HG02798 (cell line): ENCODE results near the gene CENPP.
A peak's percentile ranks its signal among the peaks of the same experiment; 100 is the strongest.

ENCODE experiments used
- ATAC-seq: cut with Tn5 transposase; IDR thresholded peaks from one replicate; pipeline ENCODE4 v1.9.1; 2021; ENCODE audit warnings: mild to moderate bottlenecking; ENCODE audit not compliant: unreplicated experiment, poor library complexity

Gene CENPP

DNA sequence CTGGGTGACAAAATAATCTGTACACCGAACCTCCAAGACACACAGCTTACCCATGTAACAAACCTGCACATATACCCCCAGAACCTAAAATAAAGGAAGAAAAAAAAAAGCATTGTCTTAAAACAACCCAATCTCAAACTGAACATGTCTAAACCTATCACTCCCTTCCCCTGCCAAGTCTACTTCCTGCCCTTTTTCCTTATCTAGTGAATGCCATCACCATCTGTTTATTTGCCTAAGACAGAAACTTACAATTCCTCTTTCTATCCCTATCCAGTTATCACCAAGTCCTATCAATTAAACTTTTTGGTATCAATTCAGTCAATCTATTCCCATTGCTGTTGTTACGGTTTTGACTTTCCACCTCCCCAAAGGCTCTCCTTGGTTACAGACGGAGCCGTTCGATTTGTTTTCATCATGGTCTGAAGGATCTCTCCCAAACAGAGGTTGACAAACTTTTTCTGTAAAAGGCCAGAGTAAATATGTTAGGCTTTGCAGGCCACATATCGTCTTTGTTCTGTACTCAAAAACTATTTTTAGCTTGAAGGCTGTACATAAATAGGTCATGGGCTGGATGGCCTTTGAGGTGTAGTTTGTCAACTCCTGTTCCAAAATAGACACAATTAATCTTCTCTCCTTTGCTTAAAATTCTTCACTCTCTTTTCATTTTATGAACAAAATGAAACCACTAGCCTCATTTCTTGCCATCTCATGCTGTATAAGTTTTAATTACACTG, 12.7 kb upstream of the CENPP start:
- no peak for ATAC-seq

GRCh38 chr9:92313624-92314012, 12.1 kb upstream of the CENPP start:
- ATAC-seq = no peak

GRCh38 chr9:92315456-92315855, 10.3 kb upstream of the CENPP start:
- ATAC-seq = no peak

- no peak for ATAC-seq
Observed at GRCh38 chr9:92324431-92324830, 1.3 kb upstream of the CENPP start.

DNA sequence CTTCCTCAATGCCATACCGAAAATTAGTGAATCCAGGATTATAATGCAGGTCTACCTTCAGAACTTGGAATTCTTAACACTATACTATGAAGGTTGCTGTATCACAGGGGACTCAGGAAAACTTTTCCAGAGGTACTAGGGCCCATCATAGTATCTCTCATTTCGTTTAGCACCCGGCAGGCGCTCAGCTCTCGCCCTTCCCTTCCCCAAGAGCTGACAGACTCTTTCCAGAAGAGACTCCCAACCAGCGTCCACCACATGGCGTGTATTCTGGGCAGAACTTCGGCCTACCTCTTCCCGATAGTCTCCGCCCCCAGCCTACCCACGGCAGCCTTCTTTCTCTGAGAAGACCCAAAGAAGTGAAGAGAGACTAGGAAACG, 874 bp upstream of the CENPP start:
- peak; percentile 18 for ATAC-seq

GRCh38 chr9:92325991-92326500, 293 bp downstream of the CENPP start:
- no peak for ATAC-seq

GRCh38 chr9:92327283-92327850, 1.6 kb downstream of the CENPP start:
- ATAC-seq = no peak

- ATAC-seq = no peak
Observed at GRCh38 chr9:92328225-92328624, 2.5 kb downstream of the CENPP start.

DNA sequence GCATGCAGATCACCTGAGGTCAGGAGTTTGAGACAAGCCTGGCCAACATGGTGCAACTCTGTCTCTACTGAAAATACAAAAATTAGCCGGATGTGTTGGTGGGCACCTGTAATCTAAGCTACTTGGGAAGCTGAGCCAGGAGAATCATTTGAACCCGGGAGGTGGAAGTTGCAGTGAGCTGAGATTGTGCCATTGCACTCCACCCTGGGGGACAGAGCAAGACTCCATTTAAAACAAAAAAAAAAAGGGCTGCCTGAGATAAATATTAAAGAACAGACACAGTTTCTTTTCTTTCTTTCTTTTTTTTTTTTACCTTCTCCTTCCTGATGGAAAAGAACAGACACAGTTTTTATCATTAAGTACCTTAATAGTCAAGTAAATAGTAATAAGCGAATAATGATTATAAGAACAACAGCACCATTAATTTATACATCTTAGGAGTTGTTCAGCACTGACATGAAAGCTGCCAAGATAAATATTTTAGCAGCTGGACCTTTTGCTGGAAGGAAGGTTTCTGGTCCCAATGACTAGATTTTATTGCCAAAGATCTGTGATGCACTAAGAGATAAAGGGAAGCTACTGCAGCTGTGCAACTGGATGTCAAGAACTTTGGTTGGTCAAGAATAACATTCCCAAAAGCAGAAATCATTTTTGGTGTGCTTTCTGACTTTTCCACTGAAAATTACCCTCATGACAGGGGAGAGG, 7.0 kb downstream of the CENPP start:
- no peak for ATAC-seq

DNA sequence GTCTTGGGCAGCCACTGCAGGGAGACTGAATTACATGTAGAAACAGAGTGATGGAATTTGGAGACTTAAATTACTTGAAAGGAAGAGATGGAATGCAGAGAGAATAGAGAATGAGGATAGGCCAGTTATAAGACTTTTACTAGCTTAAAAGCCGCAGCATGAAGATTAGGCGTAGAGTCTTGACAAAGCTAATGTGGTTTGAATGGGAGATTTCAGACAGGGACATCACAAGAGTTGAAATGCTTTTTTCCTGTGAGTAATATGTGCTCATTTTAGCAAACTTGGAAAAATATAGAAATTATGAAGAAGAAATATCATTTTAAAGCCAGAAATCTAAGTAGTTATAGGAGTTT, 7.5 kb downstream of the CENPP start:
- ATAC-seq = no peak

DNA sequence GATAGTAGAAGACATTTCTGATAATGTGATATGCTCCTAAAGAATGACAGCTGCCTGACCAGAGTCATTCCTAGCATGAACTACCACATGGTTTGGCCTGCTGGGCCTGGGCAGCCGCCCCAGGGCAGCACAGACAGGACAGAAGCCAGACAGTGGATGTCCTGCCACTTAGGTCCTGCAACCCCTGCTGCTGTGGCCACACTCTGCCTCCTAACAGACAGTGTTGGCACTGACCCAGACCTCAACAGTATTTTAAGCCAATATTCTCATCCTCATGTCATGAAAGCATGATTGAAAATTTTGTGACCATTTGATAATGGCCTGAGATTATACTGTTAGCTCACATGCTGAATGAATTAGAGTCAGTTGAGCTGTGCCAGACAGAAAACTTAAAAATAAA, 15.8 kb downstream of the CENPP start:
- ATAC-seq = no peak

GRCh38 chr9:92342825-92343488, 17.2 kb downstream of the CENPP start:
- no peak for ATAC-seq

DNA sequence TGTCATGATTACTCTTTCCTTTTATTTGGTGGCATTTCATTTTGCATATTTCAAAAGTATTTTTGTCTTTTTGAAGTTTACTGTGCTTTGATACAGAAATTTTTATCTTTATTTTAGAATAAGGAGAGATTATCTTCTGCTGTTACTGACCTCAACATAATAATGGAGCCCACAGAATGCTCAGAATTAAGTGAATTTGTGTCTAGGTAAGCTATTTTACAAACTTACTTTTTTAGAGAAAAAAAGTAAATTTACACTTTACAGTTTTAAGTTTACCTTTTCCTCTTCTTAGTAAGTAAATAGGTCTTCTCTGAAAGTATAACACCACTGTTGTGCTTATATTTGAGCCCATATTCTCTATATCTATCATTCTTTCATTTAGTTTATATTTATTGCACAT, 19.8 kb downstream of the CENPP start:
- ATAC-seq = no peak

- ATAC-seq = no peak
Observed at GRCh38 chr9:92349771-92350739, 24.3 kb downstream of the CENPP start.

DNA sequence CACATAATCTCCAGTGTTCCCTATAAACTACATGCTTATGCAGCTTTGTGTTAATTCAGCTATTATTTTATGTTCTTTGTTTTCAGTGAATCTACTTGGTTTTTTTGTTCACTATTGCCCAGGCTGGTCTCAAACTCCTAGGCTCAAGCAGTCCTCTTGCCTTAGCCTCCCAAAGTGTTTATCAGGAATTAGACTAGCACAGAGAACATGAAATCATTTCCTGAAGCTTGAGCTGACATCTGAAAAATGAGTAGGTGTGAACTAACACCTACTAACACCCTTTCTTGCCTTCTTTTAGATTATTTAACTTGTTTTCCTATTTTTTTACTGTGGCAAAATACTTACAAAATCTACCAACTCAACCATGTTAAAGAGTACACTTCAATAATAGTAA, 25.0 kb downstream of the CENPP start:
- no peak for ATAC-seq

GRCh38 chr9:92353051-92353450, 27.3 kb downstream of the CENPP start:
- no peak for ATAC-seq

DNA sequence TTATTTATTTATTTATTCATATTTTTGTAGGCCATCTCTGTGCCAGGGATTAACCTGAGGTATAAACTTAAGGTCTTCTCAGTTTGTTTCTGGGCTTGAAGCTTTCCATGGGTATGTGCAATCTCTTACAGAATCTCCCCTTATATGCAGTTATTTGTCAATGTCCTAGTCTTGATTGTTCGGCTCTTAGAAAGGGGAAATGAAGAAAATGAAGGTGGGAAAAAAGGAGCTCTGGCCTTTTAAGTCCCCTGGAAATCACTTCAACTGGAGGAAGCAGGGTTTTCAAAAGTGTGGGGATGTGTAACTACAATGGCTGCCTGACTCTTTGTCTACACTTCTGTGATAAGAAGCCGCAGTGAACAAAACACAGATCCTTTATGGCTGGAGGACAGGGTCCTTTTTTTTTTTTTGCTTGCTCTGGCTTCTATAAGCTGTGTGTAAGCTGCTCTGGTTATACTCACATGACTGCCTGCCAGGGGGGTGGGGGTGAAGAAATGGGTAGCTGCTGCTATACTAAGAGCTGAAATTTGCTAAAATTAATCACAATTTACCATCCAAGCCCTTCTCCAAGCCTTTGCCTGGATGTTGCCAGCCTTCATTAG, 33.7 kb downstream of the CENPP start:
- ATAC-seq = no peak

GRCh38 chr9:92360083-92360482, 34.3 kb downstream of the CENPP start:
- ATAC-seq = no peak

DNA sequence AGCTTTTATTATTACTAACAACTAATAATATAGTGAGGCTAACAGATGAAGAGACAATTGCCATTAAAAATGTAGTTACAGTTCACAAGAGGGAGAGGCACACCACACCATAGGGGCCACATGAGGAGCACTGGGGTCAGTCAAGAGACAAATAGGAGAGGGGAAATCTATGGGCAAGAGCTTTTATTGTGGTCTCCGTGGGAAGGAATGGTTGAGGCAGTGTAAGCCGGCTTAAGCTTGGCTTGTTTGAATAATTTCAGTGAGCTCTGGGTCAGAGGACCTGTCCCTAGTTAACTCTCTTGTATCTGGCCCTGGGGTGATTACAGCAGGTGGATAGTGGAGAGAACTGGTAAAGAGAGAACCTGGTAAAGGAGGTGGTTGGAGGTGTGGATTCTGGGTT, 43.3 kb downstream of the CENPP start:
- ATAC-seq = no peak

DNA sequence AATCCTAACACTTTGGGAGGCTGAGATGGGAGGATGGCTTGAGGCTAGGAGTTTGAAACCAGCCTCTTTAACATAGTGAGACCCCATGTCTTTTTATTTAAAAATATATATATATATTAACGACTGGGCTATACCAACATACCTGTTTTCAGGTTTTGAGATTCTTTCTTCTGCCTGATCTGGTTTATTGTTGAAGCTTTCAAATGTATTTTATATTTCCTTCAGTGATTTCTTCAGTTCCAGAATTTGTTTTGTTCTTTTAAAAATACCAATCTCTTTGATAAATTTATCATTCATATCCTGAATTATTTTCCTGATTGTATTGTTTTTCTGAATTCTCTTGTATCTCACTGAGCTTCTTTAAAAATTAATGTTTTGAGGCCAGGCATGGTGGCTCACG, 47.4 kb downstream of the CENPP start:
- ATAC-seq = no peak
